Astrocyte of the spinal cord (primary cell): ENCODE results near the gene PRKAR1B.
A peak's percentile ranks its signal among the peaks of the same experiment; 100 is the strongest.

Experiments
- DNase-seq: peaks from one replicate; pipeline ENCODE4 v3.0.0; 2011; ENCODE audit warnings: low read depth, low spot score
- H3K4me3 ChIP-seq: 2 replicates; pipeline ENCODE4 v1.5.1; 2011; ENCODE audit warnings: low read depth, mild to moderate bottlenecking, low read length, moderate library complexity
- in situ Hi-C: cut with HindIII; loops from 2 replicates; pipeline ENCODE4 v1.10.0; 2017; ENCODE audit warnings: low sequenced_read_pairs
- TF ChIP-seq, protein P1 (sequence below): IDR thresholded peaks from 2 replicates; pipeline ENCODE4 v1.5.1; 2012; ENCODE audit warnings: low read depth, mild to moderate bottlenecking, low read length, inconsistent platforms

The PRKAR1B gene

GRCh38 chr7:525740-526139 lies 201.3 kb downstream of the PRKAR1B start:
- H3K4me3 ChIP-seq: no peak overlapping the region
- in situ Hi-C loops: no loop called here
- DNase-seq: no peak
- TF ChIP-seq, protein P1, sequence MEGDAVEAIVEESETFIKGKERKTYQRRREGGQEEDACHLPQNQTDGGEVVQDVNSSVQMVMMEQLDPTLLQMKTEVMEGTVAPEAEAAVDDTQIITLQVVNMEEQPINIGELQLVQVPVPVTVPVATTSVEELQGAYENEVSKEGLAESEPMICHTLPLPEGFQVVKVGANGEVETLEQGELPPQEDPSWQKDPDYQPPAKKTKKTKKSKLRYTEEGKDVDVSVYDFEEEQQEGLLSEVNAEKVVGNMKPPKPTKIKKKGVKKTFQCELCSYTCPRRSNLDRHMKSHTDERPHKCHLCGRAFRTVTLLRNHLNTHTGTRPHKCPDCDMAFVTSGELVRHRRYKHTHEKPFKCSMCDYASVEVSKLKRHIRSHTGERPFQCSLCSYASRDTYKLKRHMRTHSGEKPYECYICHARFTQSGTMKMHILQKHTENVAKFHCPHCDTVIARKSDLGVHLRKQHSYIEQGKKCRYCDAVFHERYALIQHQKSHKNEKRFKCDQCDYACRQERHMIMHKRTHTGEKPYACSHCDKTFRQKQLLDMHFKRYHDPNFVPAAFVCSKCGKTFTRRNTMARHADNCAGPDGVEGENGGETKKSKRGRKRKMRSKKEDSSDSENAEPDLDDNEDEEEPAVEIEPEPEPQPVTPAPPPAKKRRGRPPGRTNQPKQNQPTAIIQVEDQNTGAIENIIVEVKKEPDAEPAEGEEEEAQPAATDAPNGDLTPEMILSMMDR: no peak

DNA sequence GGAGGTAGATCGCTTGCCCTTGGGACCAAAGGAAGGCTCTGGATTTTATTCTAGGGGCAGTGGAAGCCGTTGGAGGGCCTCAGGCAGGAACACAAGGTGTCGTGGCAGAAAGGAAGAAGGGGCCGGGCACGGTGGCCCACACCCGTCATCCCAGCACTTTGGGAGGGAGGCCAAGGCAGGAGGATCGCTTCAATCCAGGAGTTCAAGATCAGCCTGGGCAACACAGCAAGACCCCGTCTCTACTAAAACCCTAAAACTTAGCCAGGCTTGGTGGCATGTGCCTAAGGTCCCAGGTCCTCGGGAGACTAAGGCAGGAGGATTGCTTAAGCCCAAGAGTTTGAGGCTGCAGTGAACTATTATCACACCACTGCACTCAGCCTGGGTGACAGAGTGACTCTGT lies 202.3 kb downstream of the PRKAR1B start:
- in situ Hi-C loops: no loop called here
- TF ChIP-seq, protein P1: no peak
- no peak for DNase-seq
- H3K4me3 ChIP-seq: no peak overlapping the region

DNA sequence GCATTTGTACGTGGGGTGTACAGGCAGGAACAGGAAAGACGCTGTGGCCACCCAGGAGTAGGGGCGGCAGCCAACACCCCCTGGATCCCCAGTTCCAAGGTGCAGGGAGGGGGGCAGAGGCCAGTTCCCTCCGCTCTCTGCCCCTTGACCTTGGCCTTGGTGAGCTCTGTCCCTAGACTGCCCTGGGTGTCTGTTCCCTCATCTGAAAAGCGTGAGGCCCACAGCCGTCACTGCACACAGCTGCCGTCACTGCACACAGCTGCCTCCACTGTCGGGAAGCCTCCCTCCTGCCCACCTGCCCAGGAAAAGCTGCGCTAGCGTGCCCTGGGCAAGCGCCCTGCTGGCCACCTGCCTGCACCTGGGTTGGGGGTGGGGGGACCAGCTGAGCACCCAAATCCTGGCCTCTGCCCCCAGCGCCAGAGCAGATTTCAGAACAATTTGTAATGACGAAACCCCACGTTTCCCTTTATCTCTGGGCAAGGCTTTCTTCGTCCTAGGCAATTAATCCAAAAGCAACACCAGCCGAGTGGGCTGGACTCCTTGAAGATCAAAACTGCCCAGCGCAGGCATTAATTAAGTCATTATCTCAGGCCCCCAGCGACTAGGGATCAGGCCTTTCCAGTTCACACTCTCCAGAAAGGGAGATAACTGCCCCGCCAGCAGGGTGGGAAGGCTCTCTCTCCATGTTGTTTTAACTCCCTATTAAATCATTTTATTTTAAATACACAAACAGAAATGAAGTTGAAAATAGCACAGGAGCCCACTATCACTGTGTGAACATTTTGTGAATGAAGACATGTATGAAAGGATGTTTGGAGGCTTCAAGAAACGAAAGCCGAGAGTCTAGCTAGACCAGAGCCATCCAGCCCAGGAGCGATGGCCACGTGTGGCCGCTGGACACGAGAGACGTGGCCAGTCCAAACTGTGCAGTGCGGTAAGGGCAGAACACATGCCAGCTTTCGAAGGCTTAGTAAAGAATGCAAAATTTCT lies 203.4 kb downstream of the PRKAR1B start:
- TF ChIP-seq, protein P1: no peak
- in situ Hi-C loops: no loop called here
- no peak for DNase-seq

DNA sequence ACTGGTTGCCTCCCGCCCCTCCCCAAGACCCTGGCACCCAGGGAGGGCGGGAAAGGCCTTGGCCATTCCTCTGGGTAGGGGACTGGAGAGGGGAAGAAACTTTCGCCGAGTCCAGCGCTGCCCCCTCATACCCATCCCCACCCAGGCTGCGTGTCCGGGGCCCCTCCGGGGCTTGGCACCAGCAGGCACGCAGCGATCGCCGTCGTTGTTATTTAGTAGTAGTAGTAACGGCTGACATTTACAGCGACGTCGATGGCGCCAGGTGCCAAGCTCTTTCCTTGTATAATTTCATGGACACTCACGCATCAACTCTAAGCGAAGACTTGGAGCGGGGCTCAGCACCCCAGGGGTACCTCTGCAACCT lies 204.1 kb downstream of the PRKAR1B start:
- H3K4me3 ChIP-seq: no peak overlapping the region
- TF ChIP-seq, protein P1: no peak
- in situ Hi-C loops: no loop called here
- DNase-seq: no peak

More for the DNA sequence above, 203.4 kb downstream of the PRKAR1B start:
- H3K4me3 ChIP-seq: no peak overlapping the region

DNA sequence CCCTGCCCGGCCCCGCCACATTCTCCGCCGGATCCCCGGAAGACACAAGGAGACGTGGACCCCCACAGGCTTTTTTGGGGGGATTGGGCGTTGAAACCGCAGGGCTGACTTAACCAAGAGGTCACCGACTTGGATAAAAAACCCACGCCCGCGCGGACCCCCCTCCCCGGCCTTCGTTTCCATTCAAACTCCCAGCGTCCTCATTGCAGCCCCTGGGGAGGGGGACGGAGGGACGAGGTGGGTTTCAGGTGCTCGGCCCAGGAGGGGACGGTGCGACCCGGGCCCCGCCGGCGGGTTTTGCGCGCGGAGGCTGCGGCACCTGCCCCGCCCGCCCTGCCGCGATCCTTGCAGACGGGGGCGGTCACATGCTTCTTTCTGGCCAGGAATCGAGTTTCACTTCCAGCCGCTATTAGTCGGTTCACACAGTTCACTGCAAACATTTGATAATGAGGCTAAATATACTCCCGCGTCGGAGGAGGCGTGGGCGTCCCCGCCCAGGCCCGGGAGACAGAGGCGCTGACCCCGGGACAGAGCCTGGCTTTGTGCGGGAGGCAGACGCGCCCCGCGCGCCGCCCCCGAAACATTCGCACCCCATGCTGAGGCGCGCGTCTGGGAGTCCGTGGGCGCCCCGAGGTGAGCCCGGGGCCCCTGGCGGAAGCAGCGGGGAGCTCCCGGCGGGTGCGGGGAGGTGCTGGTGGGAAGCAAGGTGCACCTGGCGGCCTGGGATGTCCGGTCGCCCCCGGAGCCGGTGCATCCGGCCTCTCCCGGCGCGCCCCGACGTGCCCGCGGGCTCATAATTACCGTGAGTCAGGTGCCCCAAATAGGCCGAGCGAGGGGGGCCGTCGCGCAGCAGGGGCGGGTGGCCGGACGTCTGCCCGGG lies 204.8 kb downstream of the PRKAR1B start:
- in situ Hi-C loops: no loop called here
- TF ChIP-seq, protein P1: no peak
- DNase-seq: peak; percentile 23
- peak overlapping the region; percentile 21 for H3K4me3 ChIP-seq

GRCh38 chr7:521221-522070 lies 205.6 kb downstream of the PRKAR1B start:
- DNase-seq: peak; percentile 52
- TF ChIP-seq, protein P1: no peak
- H3K4me3 ChIP-seq: peak overlapping the region; percentile 21
- in situ Hi-C loops: no loop called here
